ENCODE measurements around the gene HDAC4.

HDAC4 gene

DNA sequence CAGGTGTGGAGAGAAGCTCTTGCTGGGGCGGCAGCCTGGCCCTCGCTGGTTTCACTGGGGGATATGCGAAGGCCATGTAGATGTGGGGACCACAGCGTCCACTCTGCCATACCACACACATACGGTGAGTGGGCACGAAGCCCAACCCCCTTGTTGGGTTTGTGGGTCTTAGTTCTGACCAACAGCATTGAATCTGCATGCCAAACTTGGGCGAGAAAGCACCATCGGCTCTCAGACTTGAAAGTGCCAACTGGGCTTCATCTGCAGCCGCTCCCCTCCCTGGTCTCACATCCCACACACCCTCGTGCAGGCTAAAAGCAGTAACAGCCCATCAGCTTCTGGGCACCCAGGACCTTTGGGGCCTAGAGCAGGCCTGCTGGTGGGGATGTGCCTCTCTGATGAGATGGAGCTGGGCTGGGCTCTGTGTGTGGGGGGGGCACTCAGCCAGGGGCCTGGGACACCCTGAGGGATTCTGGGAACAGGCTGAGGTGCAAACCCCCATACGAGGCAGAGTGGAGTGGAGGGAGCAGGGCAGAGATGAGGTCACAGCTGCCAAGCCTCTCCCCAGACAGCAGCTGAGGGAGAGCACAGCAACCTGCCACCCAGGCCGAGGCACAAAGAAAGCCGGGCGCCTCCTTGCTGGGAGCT lies 288.6 kb downstream of the HDAC4 start:
- no peak for DNase-seq

DNA sequence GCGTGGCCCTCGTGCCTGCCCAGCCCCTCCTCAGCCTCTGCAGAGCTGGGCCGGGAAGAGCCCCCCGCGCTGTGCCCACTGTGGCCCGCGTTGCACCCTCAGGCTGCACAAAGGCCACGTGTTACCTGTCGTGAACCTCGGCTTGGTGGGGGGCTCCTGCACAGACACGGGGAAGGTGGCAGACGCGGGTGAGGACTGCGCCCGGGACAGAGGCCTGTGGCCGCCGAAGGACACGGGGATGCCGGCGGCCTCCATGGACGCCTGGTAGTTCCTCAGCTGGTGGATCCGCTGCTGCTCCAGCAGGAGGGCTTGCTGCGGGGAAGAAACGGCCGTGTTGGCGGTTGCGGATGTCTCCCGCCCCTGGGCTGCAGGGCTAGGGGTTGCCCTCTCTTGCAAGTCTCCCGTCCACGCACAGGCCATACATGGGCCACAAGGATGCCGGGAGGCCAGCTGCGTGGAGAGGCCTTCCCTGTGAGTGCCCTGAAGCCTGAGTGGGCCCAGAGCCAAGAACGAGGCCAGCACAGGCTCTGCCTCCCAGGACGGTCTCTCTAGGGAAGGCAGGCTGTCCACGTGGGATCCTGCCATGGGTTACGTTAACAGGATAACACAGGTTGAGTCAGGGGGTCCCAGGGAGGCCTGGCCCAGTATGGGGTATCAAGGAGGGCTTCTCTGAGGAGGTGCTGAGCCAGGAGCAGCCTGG lies 289.3 kb downstream of the HDAC4 start:
- DNase-seq: no peak

DNA sequence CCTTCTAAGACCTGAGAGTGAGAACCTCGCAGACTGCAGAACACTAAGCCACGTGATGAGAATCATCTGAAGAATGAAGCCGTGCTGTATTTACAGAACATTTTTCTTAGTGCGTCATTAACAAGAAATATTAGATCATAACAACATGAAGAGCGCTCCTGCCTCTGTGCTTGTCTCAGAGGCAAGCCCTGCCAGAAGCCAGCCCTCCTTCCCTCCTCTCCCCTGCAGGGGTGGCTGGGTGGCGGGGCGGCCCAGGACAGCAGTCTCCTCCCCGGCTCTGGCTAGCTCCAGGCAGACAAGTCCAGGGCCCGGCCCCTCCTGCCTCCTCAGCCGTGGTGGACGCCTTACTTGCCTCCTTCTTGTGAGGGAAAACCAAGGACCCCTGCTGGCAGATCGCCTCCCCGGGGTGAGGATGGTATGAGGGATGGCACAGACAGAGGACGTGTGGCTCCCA lies 290.2 kb downstream of the HDAC4 start:
- no peak for DNase-seq

DNA sequence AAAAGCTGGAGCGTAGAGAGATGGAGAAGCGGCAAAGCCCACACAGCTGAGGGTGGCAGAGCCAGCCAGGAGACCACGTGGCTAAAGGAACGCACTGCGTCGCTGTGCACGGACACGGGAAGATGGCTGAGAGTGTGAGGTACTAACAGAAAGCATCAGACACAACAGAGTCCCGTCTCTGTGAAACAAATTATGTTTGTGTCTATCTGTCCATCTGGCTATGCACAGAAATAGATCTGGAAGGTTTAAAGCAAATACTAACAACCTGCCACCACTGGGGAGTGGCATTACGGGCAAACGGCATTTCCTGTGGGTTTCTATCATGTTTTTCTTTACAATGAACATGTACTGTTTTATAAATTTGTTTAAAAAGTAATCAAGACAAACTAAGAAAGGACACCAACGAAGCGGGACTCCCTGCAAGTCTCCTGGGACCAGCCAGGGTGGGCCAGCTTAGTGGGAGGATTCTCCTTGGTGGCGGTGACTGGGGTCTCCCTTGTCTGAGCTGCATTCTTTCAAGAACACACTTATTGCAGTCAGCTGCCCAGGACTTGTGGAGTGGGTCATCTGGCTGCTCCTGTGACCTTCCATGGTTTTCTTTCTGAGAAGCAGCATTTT lies 290.8 kb downstream of the HDAC4 start:
- no peak for DNase-seq

DNA sequence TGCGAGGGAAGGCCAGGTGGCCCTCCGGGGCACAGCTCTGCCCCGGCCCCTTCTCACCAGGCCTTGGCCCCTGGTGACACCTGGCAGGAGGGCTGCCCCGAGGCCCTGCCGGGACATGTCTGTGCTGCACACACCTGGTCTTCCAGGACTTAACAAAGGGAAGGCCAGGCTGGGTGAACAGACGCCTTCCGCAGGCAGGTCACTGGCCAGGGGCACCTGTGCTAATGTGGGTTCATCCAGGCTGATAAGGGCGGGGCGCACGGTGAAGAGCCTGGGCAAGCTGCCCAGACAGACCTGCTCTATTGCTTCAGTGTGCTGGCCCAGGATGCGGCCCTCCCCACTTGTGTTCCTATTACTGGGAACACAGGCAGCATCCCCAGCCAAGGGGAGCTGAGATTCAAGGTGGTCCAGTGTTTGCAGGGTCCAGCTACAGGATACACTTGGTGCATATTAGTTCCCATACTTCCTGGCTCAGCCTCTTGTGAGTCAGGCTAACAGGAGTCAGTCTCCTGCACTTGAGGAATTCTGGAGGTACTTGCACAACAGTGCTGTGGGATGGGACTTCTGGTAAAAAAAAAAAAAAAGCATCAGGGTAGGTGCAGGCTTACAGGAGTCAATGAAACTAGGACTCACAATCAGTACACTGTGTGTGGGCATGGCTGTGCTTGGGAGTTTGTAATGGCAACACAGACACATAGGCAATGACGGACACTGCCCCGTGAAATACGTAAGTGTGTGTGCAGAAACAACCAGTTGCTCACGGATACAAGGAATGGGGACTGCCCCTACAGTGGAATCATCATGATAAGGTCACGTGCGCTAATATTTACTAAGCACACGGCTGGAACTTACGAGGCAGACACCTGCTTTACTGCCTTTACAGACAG lies 291.5 kb downstream of the HDAC4 start:
- no peak for DNase-seq

DNA sequence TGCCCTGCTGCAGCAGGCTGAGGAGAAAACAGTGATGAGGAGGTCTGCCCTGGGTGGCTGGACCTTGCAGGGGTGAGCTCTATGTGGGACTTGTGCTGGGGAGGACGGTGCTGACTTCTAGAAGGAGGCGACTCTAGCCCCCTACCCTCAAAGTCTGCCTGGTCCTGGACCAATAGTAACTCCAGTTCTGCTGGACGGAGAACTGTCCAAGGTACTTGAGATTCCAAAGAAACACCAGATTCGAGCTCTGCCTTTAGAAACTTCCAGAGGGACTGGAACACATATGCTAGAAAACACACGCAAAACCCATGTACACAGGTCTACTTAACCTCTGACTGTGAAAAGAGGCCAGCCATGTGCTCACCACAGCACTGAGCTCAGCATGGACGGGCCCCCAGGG lies 292.4 kb downstream of the HDAC4 start:
- DNase-seq: no peak

DNA sequence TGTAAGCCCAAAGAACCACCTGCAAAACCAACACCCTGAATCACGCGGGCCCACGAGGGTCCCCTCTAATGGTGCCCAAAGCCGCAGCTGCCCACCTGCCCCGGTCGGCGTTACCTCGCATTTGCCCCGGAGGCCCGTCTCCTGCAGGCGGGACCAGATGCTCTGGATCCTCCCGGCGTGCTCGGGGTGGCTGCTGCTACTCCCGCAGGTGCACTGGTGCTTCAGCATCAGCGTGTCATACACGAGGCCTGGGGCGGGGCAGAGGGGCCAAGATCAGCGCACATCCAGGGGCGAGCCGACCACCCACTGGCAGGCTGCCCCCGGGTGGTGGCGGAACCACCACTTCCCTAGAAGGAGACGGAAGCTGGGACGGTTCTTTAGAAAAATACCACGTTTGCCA lies 292.9 kb downstream of the HDAC4 start:
- no peak for DNase-seq

DNA sequence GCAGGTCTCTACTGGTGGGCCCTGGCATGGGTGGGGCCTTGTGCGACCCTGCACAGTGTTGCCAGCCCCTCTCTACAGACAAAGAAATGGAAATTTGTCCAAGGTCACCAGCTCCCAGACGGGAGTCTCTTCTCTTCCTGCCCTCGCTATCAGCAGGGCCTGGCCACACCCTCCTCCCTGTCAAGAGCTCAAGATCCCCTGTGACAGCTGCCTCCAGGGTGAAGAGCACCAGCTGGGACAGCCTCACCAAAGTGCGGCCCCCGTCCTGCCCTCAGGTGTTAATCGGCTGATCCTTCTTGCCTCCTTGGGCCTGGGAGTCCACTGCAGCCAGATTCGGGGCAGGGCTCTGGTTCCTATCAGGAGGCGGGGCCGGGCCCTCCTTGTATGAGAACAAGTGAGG lies 293.9 kb downstream of the HDAC4 start:
- DNase-seq: no peak

DNA sequence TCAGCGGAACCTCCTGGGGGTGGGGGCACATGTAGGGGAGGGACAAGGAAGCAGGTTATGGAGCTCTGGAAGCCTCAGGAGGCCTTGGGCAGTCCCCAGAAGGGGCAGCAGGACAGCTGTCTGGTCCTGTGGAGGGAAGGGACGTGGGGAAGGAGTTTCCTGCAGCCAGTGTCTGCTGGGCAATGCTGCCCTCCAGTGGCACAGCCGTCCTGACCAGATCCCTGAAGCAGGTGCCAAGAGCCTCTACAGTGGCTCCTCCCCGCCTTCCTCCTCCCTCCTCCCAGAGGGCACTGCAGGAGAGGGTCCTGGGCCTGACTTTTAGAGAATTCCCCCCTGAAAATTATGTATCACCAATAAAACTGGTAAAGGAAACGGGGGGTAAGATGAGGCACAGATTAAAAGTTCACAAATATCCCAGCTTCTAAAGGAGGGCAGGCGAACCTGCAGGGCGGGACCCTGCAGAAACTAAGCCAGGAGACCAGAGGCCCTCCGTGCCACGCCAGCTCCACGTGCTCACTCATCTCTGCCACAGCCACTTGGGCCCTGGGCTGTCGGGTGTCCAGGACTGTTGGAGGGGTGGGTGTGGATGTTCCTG lies 294.4 kb downstream of the HDAC4 start:
- no peak for DNase-seq

DNA sequence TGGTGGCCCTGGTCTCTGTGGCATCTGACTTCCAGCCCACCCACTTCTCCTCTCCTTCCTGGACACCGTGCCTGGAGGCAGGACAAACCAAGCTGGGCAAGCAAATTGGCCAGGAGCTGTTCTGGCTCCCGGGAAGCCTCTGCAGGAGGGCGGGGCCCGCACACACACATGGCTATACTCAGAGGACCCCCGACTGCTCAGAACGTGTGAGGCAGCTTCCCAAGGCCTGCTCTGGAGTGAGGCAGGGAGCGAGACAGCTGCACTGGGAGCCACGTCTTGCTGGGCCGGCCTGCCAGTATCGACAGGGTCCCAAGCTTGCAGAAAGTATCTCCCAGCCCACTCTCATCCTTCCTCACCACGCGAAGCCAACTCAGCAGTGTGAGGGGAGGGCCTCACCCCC lies 295.6 kb downstream of the HDAC4 start:
- DNase-seq: no peak

DNA sequence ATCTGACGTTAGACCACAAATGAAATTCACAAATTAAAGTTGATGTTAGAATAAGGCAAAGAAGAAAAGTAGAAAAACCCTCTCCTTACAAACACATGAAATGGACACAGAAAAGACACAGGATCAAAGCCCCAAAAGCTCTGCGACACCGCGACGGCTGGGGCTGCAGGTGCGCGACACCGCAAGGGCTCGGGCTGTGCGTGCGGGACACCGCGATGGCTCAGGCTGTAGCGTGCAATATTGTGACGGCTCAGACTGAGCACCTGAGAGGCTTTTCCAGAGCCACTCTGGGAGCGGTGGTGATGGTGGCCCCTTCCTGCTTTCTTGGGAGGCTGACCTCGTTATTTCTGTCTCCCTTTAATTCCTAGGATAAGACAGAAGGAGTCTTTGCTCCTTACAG lies 296.0 kb downstream of the HDAC4 start:
- DNase-seq: no peak

DNA sequence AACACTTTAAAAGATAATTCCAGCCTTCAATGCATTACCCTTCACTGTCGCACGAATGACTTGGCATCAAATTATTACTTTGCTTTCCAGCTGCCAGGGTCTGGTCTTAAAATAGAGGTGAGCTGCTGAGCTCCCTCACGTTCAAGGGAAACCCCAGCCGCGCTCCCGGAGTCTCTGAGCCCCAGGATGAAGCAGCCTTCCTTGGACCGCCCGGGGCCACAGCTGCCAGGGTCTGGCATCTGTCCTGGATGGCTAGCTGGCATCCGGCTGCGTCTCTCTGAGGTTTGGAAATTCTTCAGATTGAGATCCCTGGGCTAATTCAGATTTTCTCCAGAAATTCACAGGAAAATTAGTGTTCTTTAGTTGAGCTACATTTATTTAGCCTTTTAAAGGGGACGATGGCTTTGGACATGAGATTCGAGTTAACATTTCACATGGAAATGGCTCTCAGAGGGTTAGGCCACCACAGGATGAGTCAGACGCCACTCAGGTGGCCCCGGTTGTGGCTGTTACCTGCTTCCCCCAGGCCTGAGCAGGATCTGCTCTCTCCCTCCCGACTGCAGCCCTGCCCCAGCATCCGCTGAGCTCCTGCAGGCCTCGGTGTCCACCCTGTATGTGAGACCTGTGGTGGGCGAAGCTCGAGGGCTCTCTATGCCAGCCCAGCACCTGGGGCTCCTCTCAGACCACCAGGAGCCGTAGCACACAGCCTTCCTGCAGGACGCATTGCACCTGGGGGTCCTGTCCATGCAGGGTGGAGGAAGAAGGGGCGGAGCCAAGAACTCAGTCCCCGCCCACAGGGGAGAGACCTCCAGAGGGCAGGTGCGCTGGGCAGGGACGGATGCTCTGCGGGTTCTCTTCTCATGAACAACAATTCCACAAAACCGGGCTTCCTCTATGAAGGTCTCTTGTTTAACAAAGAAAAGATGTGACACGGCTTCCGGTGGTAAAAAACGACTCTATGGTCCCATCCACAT lies 297.4 kb downstream of the HDAC4 start:
- DNase-seq: no peak

DNA sequence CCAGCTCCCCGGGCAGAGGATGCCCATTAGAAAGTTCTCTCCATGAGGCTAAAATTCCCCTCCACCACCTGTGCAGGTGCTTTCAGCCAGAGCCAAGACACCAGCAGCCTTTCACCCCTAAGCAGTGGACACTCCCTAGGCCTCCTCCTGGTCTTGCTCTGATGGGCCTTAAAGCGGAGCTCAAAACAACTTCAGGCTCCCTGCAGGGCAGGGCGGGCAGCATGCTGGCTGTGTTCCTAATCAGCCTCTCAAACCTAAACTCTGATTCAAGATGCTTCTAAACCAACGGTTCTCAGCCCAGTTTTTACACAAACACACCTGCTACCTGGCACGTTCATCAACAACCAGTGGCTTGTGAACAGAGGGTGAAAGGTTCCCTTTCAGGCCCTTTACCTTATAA lies 298.6 kb downstream of the HDAC4 start:
- no peak for DNase-seq

DNA sequence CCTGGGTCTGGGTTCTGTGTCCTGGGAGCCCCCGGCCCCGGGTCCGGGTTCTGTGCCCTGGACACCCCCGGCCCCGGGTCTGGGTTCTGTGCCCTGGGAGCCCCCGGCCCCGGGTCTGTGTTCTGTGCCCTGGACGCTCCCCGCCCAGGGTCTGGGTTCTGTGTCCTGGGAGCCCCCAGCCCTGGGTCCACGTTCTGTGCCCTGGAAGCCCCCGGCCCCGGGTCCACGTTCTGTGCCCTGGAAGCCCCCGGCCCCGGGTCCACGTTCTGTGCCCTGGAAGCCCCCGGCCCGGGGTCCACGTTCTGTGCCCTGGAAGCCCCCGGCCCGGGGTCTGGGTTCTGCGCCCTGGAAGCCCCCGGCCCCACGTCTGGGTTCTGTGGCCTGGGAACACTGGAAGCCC lies 299.0 kb downstream of the HDAC4 start:
- no peak for DNase-seq

DNA sequence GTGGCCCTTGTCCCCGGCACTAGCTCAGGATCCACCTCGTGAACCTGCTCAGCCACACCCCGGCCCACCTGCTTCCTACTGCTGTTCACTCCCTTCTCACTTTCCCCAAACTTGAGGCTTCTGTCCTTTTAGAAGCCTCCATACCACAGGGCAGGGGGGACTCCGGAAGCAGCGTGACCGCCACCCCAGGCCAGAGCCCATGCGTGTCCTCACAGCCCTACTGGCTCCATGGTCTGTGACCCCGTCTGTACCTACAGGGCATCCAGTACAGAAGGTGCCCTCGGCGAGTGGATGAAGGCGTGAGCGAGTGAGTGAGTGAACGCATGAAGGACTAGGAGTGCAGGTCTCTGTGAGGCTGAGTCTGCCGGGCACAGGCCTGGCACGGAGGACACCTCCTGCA lies 299.7 kb downstream of the HDAC4 start:
- DNase-seq: no peak

DNA sequence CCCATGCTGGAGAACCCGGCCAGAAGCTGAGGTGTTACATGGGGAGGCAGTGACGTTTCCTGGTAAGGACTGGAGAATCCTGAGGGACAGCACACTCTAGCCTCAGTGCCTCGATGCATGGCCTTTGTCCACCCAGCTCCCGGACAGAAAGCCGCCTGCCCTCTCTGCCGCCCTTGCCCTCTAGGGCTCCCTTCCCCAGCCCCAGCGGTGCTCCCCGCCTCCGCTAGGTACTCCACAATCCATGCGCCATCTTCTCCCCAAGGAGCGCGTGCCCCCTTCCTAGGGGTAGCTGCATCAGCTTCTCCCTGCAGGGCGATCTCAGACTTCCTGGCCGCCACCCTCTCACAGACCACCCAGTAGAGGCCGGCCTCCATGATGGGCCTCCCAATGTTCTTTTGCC lies 301.3 kb downstream of the HDAC4 start:
- DNase-seq: no peak

DNA sequence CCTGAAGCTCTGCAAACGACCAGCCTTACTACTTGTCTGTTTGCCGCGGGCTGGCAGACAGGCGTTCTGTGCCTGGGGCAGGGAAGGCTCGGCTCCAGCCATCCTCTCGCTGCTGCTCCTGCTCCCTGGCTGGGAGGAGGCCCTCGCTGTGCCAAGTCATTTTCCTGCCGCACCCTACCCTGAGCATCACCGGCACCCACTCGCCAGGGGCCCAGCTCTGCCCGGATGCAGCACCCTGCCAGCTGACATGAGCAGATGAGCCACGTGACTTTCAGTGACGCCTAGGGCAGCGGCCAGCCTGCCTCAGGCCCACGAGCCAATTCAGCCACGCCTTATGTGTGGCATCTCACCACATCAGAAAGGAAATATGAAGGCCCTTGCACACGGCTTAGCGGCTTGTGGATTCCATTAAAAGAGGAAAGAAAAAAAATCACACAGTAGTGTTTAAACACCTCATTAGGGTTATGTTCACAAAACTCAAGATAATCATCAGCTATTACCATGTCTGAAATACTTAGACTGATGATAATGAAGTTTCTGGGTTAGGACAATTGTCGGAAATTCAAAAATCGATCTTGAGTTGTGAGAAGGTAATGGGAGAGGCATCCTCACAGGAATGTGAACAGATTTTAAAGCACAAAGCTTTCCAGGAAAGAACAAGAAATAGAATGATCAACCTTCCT lies 302.4 kb downstream of the HDAC4 start:
- no peak for DNase-seq

DNA sequence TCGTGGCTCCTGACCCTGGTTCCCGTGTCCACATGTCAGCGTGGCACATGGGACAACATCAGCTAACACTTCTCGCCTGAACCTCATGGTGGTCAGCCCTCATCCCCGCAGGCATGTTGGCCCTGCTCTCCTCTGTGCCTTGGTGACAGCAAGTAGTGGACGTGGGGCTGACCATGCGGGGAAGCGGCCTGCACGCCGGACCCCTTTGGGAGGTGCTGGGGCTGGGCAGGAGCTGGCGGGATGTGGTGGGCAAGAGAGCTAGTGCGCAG lies 303.5 kb downstream of the HDAC4 start:
- no peak for DNase-seq

DNA sequence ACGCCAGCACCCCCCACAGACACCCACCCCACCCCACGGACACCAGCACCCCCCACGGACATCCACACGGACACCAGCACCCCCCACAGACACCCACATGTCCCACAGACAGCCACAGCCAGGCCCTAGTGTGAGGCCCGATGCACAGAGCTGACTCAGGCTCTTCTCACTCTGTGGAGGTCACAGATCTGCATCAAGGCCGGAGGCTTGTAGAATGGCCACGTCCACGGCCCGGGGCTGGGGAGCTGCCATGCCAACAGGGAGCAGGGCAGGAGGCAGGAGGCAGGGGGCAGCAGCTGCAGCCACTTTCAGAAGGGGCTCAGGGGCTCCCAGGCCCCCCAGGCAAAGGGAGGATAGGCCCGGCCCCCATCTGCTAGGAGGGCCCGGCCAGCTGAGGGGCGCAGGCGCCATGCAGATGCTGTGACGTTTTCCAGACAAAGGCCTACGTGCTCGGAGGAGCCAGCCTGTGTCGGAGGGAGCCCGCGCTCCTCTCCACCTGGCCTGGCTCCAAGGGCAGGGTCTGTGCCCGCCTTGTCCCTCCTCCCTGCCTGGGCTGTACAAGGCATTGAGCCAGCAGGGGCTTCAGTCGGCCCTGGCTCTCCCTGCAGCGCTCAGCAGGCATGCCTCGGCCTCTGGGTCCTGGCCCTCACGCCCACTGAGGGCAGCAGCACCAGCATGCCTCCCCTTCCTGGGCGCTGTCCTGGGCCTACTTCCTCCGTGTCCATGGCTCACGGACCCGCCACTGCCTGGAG lies 304.0 kb downstream of the HDAC4 start:
- no peak for DNase-seq

DNA sequence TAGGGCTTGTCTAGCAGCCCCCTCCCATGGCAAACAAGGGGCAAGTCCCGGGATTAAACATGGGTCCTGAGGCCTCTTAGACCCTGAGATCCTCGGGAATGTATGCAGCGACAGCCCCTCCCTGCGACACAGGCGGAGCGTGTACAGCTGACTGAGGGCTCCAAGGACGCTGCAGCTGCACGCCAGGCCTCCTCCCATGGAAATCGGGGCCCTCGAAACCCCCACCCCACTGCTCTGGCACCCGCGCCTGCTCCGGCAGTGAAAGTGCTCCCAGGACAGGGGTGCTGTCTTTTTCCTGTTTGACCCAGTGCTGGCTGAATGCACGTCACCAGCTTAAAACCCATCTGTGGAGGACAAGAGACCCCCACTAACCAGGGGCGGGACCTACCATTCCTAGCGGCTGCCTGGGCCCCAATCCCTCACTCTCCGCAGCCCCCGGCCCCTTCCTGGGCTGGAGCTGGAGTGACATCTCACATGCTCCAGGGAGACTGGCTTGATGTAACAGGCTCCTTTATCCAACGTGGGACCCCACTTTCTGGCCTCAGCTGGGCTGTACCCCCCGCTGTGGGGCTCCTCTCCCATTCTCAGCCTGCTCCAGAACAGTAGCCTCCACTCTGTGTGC lies 305.2 kb downstream of the HDAC4 start:
- no peak for DNase-seq
